ENCODE data around the gene ACRBP.

DNA sequence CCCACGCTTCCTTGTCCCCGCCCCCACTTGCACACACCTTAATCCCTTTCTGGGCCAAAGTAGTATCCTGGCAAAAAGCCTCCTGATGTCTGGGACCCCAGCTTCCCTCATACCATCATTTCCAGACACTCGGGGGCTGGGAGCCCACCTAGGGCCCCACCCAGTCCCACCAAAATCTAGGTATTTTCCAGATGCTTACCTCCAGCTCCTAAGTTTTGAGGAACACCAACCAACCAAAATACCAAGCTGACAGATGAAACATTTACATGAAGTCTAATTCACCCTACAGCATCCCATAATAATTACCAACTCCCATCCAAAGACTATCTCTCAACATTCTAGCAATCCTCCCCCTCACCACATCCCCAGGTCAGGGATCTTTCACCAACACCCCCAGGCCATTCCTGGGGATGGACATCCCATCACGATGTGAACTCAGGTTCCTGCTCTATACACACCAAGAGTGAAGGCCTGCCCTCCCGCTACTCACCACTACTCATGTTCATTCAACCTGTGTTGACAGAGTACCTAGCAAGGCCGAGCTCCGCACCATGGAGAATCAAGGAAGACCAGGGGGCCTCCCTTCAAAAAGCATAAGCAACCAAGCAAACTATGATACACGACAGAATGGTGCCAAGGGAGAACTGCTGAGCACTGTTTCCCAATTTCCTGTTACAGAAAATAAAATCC, 38.5 kb downstream of the ACRBP start:
- TF ChIP-seq, protein P1, sequence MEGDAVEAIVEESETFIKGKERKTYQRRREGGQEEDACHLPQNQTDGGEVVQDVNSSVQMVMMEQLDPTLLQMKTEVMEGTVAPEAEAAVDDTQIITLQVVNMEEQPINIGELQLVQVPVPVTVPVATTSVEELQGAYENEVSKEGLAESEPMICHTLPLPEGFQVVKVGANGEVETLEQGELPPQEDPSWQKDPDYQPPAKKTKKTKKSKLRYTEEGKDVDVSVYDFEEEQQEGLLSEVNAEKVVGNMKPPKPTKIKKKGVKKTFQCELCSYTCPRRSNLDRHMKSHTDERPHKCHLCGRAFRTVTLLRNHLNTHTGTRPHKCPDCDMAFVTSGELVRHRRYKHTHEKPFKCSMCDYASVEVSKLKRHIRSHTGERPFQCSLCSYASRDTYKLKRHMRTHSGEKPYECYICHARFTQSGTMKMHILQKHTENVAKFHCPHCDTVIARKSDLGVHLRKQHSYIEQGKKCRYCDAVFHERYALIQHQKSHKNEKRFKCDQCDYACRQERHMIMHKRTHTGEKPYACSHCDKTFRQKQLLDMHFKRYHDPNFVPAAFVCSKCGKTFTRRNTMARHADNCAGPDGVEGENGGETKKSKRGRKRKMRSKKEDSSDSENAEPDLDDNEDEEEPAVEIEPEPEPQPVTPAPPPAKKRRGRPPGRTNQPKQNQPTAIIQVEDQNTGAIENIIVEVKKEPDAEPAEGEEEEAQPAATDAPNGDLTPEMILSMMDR (conservative IDR thresholded peaks at IDR 0.05) = no peak
- TF ChIP-seq EZH2 (IDR thresholded peaks at IDR 0.05; ENCODE audit: low read depth) = no peak

Measured in PC-9 (cell line).